Stimulated activated naive B cell treated with anti-CD40 and anti-IgM and Interleukin-4, amounts not matched to agents 10 μg/mL and 1 μg/mL and 100 μg/mL, for 72 hours (primary cell): ENCODE data around the gene RNF115.

Experiments
- ATAC-seq, 2 donors: fragments of 150-1000 bp; cut with Tn5 transposase; replicated peaks; 2 replicates each; pipeline ENCODE4 v1.10.0; 2021; ENCODE audit warnings: moderate library complexity in 1 of 2
- DNase-seq: peaks from one replicate; pipeline ENCODE4 v3.0.0; 2021
- H3K27ac Mint-ChIP-seq: one replicate; pipeline ENCODE4 v1.8.0; 2022; ENCODE audit warnings: mild to moderate bottlenecking, mixed read lengths
- H3K27me3 Mint-ChIP-seq, 2 donors: one replicate each; pipeline ENCODE4 v1.8.0; 2022; ENCODE audit warnings: mixed read lengths in 2 of 2
- H3K36me3 Mint-ChIP-seq, 2 donors: one replicate each; pipeline ENCODE4 v1.8.0; 2022; ENCODE audit warnings: mixed read lengths in 2 of 2, mild to moderate bottlenecking in 1 of 2
- H3K4me1 Mint-ChIP-seq, 2 donors: one replicate each; pipeline ENCODE4 v1.8.0; 2022; ENCODE audit warnings: mixed read lengths in 2 of 2, mild to moderate bottlenecking in 1 of 2
- H3K4me3 Mint-ChIP-seq, 2 donors: one replicate each; pipeline ENCODE4 v1.8.0; 2022; ENCODE audit warnings: mild to moderate bottlenecking in 2 of 2, mixed read lengths in 2 of 2, moderate library complexity in 1 of 2
- H3K9me3 Mint-ChIP-seq, 2 donors: one replicate each; pipeline ENCODE4 v1.8.0; 2022; ENCODE audit warnings: mixed read lengths in 2 of 2, mild to moderate bottlenecking in 1 of 2

The RNF115 gene

DNA sequence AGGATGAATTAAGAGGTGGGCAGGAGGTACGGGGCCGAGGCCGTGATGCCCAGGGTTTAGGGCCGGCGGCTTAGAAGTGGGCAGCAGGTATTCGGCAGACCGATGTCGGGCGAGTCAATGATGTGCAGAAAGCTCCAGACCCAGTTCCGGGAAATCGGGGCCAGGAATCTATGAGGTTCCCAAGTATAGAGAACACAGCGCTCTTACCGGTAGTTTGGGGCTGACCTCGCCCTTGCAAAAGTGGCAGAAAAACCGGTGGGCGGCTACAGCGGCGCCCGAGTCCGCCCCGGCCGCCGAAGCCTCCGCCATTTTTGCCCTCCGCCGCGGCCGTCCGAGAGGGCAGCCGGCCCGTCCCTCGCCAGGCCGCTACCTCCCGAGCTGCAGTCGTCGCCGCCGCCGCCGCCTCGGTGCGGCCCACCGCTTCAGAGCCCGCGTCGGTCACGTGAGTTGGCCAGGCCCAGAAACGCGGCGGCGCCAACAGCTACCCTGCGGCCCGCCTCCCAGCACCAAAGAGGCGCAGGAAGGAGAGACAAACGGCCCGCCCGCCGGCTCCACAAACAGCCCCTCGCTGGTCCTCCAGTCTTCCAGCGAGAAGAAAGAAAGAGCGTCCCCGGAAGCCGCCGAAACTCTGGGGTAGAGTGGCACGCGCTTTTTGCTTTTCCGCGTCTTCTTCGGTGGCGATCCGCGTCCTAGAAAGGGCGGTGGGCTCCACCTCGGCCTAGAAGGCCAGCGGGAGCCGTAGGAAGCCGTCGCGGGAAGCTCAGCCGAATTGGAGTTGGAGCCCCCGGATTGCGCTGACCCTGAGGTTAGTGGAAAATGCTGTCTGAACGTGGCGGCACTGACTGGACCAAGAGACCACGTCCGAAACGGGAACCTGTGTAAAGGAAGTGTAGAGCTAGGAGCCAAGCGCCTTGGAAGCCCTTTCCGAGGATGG, at the start of gene RNF115, which contains the start of gene POLR3C:
Gene RNF115 (minus strand): TSS at position 531 of the 934 bp plus-strand sequence. CDS start 222 bp downstream, at position 309.
Gene POLR3C (plus strand): TSS at position 636 of the 934 bp plus-strand sequence. CDS start 1,577 bp downstream, outside the sequence.
- Mint-ChIP-seq H3K9me3 (no peaks in the 10 kb centered on the region), H3K4me1 (peaks cover 12 to 18% of the 10 kb centered on the region in 2 donors), H3K27ac (peak within 1 kb of the TSS; percentile 97), H3K36me3 (peaks cover 22 to 32% of the 10 kb centered on the region in 2 donors), H3K27me3 (no peaks in the 10 kb centered on the region), H3K4me3 (peak within 1 kb of the TSS; percentile 93 to 99)
- DNase-seq = peak; percentile 81
- peak; percentile 97 for ATAC-seq

DNA sequence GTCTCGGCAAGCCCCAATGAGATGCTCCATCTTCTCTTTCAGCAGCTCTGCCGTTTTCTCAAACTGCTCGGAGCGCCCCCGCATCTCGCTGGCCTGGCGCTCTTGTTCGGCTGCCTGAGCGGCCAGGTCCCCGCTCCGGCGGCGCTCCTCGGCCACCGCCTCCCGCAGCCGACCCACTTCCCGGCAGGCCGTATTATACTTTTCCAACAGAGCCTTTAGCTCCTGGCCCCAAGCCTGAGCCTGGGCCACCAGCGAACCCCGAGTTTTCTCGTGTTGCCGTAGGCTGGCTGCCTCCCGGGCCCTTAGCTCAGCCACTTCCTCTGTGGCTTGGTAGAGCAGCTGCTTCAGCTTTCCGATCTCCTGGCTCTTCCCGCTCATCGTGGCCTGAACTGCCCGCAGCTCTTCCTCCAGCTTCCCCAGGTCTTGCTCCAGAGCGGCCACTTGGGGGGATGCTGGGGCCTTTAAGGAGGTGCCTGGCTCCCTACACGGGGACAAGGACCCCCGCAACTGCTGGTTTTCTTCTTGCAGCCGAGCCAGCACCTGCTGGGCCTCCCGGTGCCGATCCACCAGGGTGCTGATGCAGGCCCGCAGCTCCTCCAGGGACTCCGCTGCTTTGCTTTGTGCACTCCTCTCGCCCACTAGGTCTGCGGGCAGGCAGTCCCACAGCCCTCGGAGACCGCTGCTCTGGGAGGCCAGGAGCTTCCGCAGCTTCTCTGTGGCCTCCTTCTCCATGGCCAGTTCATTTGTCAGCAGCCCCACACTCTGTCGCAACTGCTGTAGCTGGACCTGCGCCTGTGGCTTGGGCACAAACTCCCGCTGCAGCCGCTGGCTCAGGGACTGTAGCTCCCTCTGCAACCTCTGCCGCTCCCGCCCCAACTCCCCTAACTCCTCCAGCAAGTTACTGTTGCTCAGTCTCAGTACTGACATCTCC, 48.4 kb upstream of the RNF115 start:
- H3K4me1 Mint-ChIP-seq = peaks cover 13 to 20% of the 10 kb centered on the region in 2 donors
- H3K27me3 Mint-ChIP-seq = peaks cover 25 to 36% of the 10 kb centered on the region in 2 donors
- ATAC-seq (peak; percentile 83 to 85), DNase-seq (peak; percentile 13)
- H3K4me3 Mint-ChIP-seq = peak overlapping the region; percentile 78 to 81
- H3K9me3 Mint-ChIP-seq = no peaks in the 10 kb centered on the region
- H3K36me3 Mint-ChIP-seq = no peaks in the 10 kb centered on the region
- peak overlapping the region; percentile 59 for H3K27ac Mint-ChIP-seq

DNA sequence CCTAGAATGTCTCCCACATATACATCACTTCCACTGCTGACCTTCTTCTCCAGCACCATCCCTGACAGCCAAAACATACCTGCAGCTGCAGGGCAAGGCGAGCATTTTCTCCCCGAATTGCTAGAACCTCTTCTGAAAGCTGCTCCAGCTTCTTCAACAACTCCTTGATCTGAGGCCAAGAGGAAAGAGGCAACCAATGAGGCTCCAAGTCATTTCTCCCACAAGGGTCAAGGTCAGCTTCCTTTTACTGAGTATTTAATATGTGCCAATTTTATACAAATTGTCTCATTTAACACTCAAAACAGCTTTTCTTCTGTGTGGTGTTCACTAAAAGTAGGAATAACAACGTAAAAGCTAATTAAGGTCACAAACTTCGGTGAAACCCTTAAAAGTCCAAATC, 44.3 kb upstream of the RNF115 start:
- H3K4me1 Mint-ChIP-seq = peaks cover 13 to 20% of the 10 kb centered on the region in 2 donors
- no peak overlapping the region for H3K27ac Mint-ChIP-seq
- H3K9me3 Mint-ChIP-seq = no peaks in the 10 kb centered on the region
- no peak for DNase-seq
- peaks cover 22 to 24% of the 10 kb centered on the region in 2 donors for H3K27me3 Mint-ChIP-seq
- H3K36me3 Mint-ChIP-seq = no peaks in the 10 kb centered on the region
- H3K4me3 Mint-ChIP-seq = no peak overlapping the region
- no peak for ATAC-seq

DNA sequence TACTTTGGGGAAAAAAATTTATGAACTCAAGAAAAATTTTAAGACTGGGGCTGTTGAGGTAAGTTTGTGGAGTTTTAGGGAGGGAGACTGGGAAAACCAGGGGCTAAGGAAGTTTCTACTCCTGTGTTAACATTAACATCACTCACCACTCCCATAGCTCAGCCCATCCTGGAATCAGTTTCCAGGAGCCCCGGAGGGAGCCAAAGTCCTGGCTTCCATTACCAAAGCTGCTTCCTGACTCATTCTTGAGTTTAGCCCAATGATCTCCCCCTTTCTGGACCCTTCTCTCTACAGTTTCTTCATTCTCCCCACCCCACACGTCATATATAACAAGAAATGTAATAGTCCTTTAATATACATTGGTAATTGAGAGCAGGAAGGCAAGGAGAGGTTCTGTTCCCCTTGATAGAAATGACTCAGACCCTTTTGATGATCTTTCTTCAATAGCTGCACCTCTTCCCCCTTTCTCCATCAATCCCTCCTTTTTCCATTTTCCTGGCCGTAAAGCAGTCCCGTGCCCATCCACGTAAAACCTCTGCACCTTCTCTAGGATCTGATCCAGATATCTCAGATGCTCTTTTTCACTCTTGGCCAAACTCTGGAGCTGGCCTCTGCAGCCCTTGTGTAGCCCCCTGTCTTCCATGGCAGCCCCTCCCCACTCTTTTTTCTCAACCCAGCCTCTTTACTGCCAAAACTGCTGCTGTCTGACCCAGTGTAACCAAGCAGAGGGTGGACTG, 39.6 kb upstream of the RNF115 start:
- Mint-ChIP-seq H3K4me3 (no peak overlapping the region), H3K9me3 (no peaks in the 10 kb centered on the region), H3K27me3 (peaks cover 16 to 19% of the 10 kb centered on the region in 2 donors), H3K36me3 (no peaks in the 10 kb centered on the region), H3K27ac (no peak overlapping the region), H3K4me1 (peaks cover under 1 to 2% of the 10 kb centered on the region in 2 donors)
- ATAC-seq (no peak), DNase-seq (no peak)

DNA sequence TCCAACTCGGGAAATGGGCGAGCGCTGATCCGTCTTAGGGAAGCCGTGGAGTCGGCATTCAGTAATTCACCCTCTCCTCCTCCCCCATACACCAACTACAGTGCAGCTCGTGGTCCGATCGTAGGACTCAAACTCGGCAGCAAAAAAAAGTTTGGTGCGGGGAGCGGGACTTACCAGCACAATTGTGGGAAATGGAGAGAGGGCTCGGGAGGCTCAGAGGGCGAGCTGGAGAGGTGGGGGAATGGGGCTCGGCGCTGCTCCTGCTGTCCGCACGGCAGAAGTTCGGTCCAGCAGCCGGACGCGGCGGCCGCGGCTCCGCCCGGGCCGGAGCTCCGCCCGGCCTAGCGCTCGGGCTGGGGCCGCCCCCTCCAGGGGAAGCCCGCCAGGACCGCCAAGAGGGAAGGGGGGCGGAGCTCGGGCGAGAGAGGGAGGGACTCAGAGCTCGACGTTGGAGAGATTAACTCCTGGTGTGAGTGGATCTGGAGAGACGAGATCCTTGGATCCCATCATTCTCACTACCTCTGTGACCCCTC, 35.7 kb upstream of the RNF115 start:
- no peaks in the 10 kb centered on the region for H3K9me3 Mint-ChIP-seq
- peak overlapping the region; percentile 96 to 98 for H3K4me3 Mint-ChIP-seq
- peaks cover 16 to 20% of the 10 kb centered on the region in 2 donors for H3K36me3 Mint-ChIP-seq
- H3K27ac Mint-ChIP-seq = peak overlapping the region; percentile 93
- peak; percentile 73 to 75 for ATAC-seq
- peak; percentile 78 for DNase-seq
- H3K27me3 Mint-ChIP-seq = peaks cover 6 to 8% of the 10 kb centered on the region in 2 donors
- peaks cover 6 to 18% of the 10 kb centered on the region in 2 donors for H3K4me1 Mint-ChIP-seq

DNA sequence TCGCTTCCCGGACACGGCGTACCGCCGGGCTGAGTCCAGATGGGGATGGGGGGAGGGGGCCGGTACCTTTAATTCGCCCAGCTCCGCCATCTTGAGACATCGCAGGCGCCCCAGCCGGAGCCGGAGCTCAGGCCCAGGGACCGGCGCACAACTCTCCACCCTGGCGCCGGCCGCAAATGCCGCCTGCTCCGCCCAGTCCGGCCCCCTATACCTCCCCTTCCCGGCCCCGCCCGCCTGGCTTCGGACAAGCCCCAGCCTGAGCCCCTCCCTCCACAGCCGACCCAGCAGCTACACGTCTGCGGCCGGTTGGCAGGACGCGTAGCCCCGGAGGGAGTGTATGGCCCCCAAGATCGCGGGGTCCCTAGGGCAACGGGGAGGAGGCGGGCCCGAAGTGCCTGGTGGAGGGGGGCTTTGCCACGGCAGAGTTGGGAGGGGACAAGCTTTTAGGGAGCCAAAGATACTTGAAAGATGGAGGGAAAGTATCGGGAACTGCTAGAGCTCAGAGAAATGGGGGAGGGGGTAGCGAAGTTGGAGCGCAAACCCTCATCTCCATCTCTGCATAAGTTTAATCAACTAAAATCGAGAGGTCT, 35.1 kb upstream of the RNF115 start, which contains the start of gene PIAS3:
Gene PIAS3 (minus strand): TSS at position 181 of the 590 bp plus-strand sequence. CDS start 91 bp downstream, at position 90.
- Mint-ChIP-seq H3K9me3 (no peaks in the 10 kb centered on the region), H3K27me3 (peaks cover 6 to 8% of the 10 kb centered on the region in 2 donors), H3K4me3 (peak within 1 kb of the TSS; percentile 96 to 98), H3K4me1 (peaks cover 6 to 18% of the 10 kb centered on the region in 2 donors), H3K36me3 (peaks cover 20 to 25% of the 10 kb centered on the region in 2 donors), H3K27ac (peak within 1 kb of the TSS; percentile 93)
- ATAC-seq = peak; percentile 92 to 93
- peak; percentile 91 for DNase-seq

DNA sequence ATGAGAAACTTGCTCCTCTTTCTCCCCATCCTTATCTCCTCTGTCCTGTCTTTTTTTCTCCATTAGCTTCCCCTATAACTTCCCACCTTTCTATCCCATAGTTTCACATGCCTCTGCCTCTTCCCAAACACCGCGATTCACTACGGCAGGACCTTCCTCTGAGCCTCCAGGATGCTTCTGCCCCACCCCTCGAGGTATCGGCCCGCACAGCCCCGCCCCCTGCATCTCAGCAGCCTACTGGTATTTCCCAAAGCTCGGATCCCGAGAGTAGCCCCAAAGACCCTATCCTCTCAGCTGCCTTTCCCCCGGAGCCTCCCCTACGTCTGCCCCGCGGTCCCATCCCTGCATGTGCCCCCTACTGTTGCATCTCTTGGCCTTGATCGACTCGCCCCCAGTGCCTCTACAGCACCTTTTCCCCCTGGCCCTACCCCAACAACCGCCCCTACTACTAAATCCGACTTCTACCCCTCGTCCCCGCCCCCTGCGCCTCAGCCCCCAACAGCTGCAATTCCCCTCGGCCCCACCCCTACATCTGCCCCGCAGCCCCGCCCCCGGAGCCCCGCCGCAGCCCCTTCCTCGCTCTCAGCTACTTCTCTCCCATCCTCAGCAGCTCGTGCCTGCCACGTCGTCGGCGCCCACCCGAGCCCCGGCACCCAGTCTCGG, 34.5 kb upstream of the RNF115 start:
- peak; percentile 19 for DNase-seq
- Mint-ChIP-seq H3K4me1 (peaks cover 6 to 18% of the 10 kb centered on the region in 2 donors), H3K9me3 (no peaks in the 10 kb centered on the region), H3K4me3 (peak overlapping the region; percentile 96 to 98), H3K27ac (peak overlapping the region; percentile 93), H3K36me3 (peaks cover 26 to 30% of the 10 kb centered on the region in 2 donors), H3K27me3 (peaks cover 5 to 6% of the 10 kb centered on the region in 2 donors)
- peak; percentile 30 to 44 for ATAC-seq

DNA sequence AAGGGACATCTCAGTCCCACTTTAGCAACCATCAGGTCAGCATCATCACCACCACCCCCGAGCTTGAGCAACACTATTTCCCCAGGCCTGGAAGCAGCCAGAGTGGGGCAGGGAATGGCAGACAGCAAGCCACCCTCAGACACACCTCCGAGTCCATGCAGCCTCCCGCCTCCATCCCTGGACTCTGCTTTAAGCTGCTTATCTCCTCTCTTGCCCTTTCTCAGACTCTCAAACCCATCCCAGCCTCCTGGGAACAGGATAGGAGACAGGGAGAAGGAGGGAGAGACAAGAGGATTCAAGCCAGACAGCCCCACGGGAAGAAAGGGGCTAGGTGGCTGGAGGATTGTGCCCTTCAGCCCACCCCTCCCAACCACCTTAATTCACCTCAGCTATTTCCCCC, 33.3 kb upstream of the RNF115 start:
- ATAC-seq (no peak), DNase-seq (no peak)
- Mint-ChIP-seq H3K27me3 (peaks cover 5 to 6% of the 10 kb centered on the region in 2 donors), H3K4me1 (peaks cover 6 to 18% of the 10 kb centered on the region in 2 donors), H3K9me3 (no peaks in the 10 kb centered on the region), H3K4me3 (no peak overlapping the region), H3K27ac (no peak overlapping the region), H3K36me3 (peaks cover 32 to 36% of the 10 kb centered on the region in 2 donors)

DNA sequence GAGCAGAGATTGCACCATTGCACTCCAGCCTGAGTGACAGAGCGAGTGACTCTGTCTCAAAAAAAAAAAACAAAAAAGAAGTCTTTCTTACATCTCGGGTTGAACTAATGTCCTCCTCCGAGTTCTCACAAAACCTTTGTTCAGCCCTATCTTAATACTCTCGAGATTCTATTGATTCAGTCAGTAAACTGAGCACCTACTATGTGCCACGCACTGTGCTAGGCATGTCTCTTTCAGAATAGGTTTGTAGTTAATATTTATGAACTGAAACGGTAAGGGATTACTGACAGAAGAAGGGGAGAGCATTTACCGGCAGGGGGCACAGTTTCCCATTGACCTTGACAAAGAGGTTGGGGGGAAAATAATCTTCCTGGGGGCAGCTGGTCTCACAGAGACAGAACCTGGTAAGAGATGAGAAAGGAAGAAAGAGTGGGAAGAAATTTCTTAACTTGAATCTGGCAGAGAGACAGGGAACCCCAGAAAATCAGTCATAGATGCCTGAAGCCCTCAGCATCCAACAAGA, 31.6 kb upstream of the RNF115 start:
- H3K4me1 Mint-ChIP-seq = peaks cover 6 to 18% of the 10 kb centered on the region in 2 donors
- H3K27me3 Mint-ChIP-seq = no peaks in the 10 kb centered on the region
- H3K27ac Mint-ChIP-seq = no peak overlapping the region
- ATAC-seq (no peak), DNase-seq (no peak)
- no peak overlapping the region for H3K4me3 Mint-ChIP-seq
- no peaks in the 10 kb centered on the region for H3K9me3 Mint-ChIP-seq
- peaks cover 44 to 46% of the 10 kb centered on the region in 2 donors for H3K36me3 Mint-ChIP-seq

DNA sequence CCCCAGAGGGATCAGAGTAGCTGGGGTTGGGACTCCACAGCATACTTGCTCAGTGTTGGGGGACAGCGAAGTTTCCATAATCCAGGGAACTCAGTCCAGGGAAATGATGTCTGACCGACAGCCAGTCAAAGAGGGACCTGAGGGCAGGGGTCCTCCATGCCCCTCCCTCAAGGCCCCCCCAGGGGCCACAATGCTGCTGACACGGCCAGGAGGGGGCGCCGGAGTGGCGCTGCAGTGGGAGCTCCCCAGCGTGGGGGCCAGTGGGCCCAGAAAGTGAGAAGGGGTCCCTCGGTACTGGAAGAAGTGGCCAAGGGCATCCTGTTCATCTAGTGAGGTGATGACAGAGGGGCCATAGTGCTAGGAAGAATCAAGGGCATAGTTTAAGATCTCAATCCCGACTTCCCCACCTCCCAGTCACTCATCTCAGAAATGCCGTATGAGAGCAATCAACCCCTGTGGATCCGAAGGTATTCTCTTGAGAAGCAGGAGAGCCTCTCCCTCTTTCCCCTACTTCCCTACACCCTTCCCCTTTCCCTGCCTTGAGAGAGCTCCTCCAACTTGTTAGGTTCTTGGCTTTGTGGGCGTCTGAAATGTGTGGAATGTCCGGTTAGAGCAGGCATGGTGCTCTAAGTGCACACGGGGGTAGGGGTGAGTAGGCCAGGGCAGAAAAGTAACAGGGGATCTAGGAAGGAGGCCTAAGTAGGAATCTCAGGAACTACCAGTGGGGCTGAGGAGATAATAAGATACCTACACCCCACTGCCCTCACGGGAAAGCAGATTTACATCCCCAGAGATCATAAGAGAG, 25.7 kb upstream of the RNF115 start:
- no peak for DNase-seq
- Mint-ChIP-seq H3K36me3 (peaks cover 52% of the 10 kb centered on the region in 2 donors), H3K4me1 (peaks cover 0 to 7% of the 10 kb centered on the region in 2 donors), H3K27ac (no peak overlapping the region), H3K27me3 (no peaks in the 10 kb centered on the region), H3K4me3 (no peak overlapping the region), H3K9me3 (no peaks in the 10 kb centered on the region)
- ATAC-seq = no peak

DNA sequence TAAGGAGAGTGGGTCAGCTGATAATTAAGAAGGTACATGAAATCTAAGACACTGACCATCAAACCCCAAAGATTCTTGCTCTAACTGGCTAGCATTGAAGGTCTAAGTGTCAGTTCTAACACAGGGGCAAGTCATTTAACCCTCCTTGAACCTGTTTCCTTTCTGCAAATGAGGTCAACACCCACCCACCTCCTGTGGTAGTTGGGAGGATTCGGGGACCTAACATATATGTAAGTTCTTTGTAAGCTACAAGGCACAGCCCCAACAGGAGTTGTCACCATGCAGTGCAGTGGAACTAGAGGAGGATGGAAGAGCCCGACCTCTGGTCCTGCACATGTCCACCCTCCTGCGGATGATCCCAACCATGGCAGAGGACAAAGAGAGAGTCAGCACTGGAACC, 23.9 kb upstream of the RNF115 start:
- no peaks in the 10 kb centered on the region for H3K9me3 Mint-ChIP-seq
- no peak overlapping the region for H3K4me3 Mint-ChIP-seq
- H3K27me3 Mint-ChIP-seq = no peaks in the 10 kb centered on the region
- ATAC-seq (no peak), DNase-seq (no peak)
- H3K4me1 Mint-ChIP-seq = peaks cover 0 to 7% of the 10 kb centered on the region in 2 donors
- H3K36me3 Mint-ChIP-seq = peaks cover 38 to 39% of the 10 kb centered on the region in 2 donors
- no peak overlapping the region for H3K27ac Mint-ChIP-seq

DNA sequence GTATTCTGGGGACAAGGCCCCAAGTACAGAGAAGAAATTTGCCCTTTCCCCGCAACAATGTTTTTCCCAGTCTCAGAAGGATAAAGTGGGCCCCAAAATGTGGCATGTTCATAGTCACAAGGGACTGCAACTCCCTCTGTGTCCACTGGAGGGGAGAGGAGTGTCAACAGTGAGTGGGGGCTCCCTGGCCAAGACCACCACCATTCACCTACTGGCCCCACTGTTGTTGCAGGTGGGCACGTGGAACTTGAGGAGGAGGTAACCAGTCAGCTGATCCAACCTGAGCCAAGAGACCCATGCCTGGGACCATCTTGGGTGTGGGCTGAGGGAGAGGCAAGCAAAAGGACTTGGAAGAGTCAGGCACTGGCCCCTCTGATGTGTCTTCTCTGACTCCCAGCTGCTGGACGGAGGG, 22.3 kb upstream of the RNF115 start:
- H3K4me3 Mint-ChIP-seq = no peak overlapping the region
- H3K27ac Mint-ChIP-seq = no peak overlapping the region
- no peaks in the 10 kb centered on the region for H3K27me3 Mint-ChIP-seq
- DNase-seq (no peak), ATAC-seq (no peak)
- peaks cover 0 to 7% of the 10 kb centered on the region in 2 donors for H3K4me1 Mint-ChIP-seq
- no peaks in the 10 kb centered on the region for H3K9me3 Mint-ChIP-seq
- H3K36me3 Mint-ChIP-seq = peaks cover 36 to 44% of the 10 kb centered on the region in 2 donors
